HG02884 (cell line): ENCODE measurements around the gene KCNJ16.
"Not testable (repeated sequence)": the region's sequence is repeated elsewhere in the genome, so short reads cannot be mapped to it uniquely, and the experiment has no call there.

Source experiments
- ATAC-seq: cut with Tn5 transposase; IDR thresholded peaks from one replicate; pipeline ENCODE4 v1.9.1; 2021; ENCODE audit warnings: mild to moderate bottlenecking, moderate library complexity; ENCODE audit not compliant: unreplicated experiment

KCNJ16 gene

GRCh38 chr17:70074956-70075355 lies at the start of gene KCNJ16:
Gene KCNJ16, plus strand, starts transcription at chr17:70075225. Its CDS starts 56,863 bp downstream, at chr17:70132088.
- ATAC-seq, result no peak

- ATAC-seq, result no peak
These were observed 46.6 kb upstream of the KCNJ16 start for GRCh38 chr17:70028397-70028796.

- no peak for ATAC-seq
These were observed 45.9 kb upstream of the KCNJ16 start for GRCh38 chr17:70028978-70029767.

- ATAC-seq, result no peak
These were observed 44.7 kb upstream of the KCNJ16 start for GRCh38 chr17:70030371-70030770.

- ATAC-seq, result no peak
These were observed 43.7 kb upstream of the KCNJ16 start for GRCh38 chr17:70031341-70031740.

- ATAC-seq, result no peak
These were observed 41.9 kb upstream of the KCNJ16 start for GRCh38 chr17:70033165-70033564.

GRCh38 chr17:70034158-70034557 lies 40.9 kb upstream of the KCNJ16 start:
- ATAC-seq, result no peak

GRCh38 chr17:70037498-70037897 lies 37.5 kb upstream of the KCNJ16 start:
- ATAC-seq, result no peak

GRCh38 chr17:70040336-70040735 lies 34.7 kb upstream of the KCNJ16 start:
- ATAC-seq, result no peak

GRCh38 chr17:70041061-70041460 lies 34.0 kb upstream of the KCNJ16 start:
- ATAC-seq, result no peak

- ATAC-seq, result no peak
These were observed 33.5 kb upstream of the KCNJ16 start for GRCh38 chr17:70041540-70041939.

- not testable (repeated sequence) for ATAC-seq
These were observed 29.2 kb upstream of the KCNJ16 start for GRCh38 chr17:70045780-70046179.

GRCh38 chr17:70047619-70048419 lies 27.2 kb upstream of the KCNJ16 start:
- ATAC-seq, result no peak

GRCh38 chr17:70049801-70050591 lies 25.0 kb upstream of the KCNJ16 start:
- ATAC-seq, result no peak

GRCh38 chr17:70050931-70051330 lies 24.1 kb upstream of the KCNJ16 start:
- ATAC-seq, result no peak

- no peak for ATAC-seq
These were observed 21.5 kb upstream of the KCNJ16 start for GRCh38 chr17:70053241-70054234.

GRCh38 chr17:70055000-70055399 lies 20.0 kb upstream of the KCNJ16 start:
- no peak for ATAC-seq

GRCh38 chr17:70059071-70059470 lies 16.0 kb upstream of the KCNJ16 start:
- ATAC-seq, result no peak

GRCh38 chr17:70059649-70060048 lies 15.4 kb upstream of the KCNJ16 start:
- no peak for ATAC-seq

- ATAC-seq, result no peak
These were observed 14.6 kb upstream of the KCNJ16 start for GRCh38 chr17:70060415-70060814.
